Measurements from ENCODE around the gene CCL1. TPM values are rescaled to one million over a fixed set of nuclear protein-coding genes. Genes with fewer than 3 reads are reported as not detected.
A peak's percentile ranks its signal among the peaks of the same experiment; 100 is the strongest.
"Not testable (repeated sequence)": the region's sequence is repeated elsewhere in the genome, so short reads cannot be mapped to it uniquely, and the experiment has no call there.

Gene CCL1
- total RNA-seq, 1 donor from 2014 or later, result not detected

DNA sequence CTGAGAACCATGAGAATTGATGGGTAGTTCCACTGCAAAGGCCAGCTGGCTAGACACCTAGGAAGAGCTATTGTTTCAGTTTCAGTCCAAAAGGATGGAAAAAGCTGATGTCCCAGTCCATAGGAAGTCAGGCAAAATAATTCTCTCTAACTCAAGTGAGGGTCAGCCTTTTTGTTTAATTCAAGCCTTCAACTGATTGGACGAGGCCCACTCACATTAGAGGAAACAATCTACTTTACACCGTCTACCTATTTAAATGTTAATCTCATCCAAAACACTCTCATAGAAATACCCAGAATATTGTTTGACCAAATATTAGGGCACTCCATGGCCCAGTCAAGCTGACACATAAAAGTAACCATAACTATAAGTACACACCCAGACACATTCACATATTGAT lies 21.1 kb downstream of the CCL1 start:
- FAIRE-seq, result no peak
- no peak overlapping the region for H3K4me3 ChIP-seq (ENCODE audit: low read depth, low read length)

DNA sequence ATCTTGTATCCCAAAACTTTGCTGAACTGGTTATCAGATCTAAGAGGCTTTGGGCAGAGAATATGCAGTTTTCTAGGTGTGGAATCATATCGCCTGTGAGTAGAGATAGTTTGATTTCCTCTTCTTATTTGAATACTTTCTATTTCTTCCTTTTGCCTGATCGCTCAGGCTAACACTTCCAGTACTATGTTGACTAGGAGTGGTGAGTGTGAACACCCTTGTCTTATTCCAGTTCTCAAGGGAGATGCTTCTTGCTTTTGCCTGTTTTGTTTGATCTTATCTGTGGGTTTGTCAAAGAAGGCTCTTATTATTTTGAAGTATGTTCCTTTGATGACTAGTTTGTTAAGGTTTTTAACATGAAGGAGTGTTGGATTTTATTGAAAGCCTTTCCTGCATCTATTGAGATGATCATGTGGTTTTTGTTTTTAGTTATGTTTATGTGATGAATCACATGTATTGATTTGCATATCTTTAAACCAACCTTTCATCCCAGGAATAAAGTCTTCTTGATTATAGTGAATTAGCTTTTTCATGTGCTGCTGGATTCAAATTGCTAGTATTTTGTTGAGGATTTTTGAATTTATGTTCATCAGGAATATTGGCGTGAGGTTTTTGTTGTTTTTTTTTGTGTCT lies 23.8 kb downstream of the CCL1 start:
- DNase-seq (ENCODE audit: low read depth) (no peak), FAIRE-seq (no peak)
- TF ChIP-seq, protein P1, sequence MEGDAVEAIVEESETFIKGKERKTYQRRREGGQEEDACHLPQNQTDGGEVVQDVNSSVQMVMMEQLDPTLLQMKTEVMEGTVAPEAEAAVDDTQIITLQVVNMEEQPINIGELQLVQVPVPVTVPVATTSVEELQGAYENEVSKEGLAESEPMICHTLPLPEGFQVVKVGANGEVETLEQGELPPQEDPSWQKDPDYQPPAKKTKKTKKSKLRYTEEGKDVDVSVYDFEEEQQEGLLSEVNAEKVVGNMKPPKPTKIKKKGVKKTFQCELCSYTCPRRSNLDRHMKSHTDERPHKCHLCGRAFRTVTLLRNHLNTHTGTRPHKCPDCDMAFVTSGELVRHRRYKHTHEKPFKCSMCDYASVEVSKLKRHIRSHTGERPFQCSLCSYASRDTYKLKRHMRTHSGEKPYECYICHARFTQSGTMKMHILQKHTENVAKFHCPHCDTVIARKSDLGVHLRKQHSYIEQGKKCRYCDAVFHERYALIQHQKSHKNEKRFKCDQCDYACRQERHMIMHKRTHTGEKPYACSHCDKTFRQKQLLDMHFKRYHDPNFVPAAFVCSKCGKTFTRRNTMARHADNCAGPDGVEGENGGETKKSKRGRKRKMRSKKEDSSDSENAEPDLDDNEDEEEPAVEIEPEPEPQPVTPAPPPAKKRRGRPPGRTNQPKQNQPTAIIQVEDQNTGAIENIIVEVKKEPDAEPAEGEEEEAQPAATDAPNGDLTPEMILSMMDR (IDR thresholded peaks at IDR 0.05; ENCODE audit: insufficient read depth, low read length, severe bottlenecking), result no peak
- no peak overlapping the region for H3K4me3 ChIP-seq (ENCODE audit: low read depth, low read length)
- no peaks in the 10 kb centered on the region for H3K27me3 ChIP-seq (ENCODE audit: control insufficient read depth, insufficient read depth, low read length)
- no peaks in the 10 kb centered on the region for H3K36me3 ChIP-seq (ENCODE audit: control insufficient read depth, insufficient read depth, low read length)

More for the DNA sequence above, 21.1 kb downstream of the CCL1 start:
- TF ChIP-seq, protein P1 (IDR thresholded peaks at IDR 0.05; ENCODE audit: insufficient read depth, low read length, severe bottlenecking), result no peak
- no peaks in the 10 kb centered on the region for H3K36me3 ChIP-seq (ENCODE audit: control insufficient read depth, insufficient read depth, low read length)
- DNase-seq (ENCODE audit: low read depth), result no peak
- H3K27me3 ChIP-seq (ENCODE audit: control insufficient read depth, insufficient read depth, low read length), result no peaks in the 10 kb centered on the region

DNA sequence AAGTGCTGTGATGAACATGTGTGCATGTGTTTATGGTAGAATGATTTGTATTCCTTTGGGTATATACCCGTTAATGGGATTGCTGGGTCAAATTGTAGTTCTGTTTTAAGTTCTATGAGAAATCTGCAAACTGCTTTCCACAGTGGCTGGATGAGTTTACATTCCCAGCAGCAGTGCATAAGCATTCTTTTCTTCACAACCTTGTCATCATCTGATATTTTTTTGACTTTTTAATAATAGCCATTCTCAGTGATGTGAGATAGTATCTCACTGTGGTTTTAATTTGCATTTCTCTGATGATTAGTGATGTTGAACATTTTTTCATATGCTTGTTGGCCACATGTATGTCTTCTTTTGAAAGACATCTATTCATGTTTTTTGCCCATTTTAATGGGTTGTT lies 25.3 kb downstream of the CCL1 start:
- no peak overlapping the region for H3K4me3 ChIP-seq (ENCODE audit: low read depth, low read length)
- DNase-seq (ENCODE audit: low read depth) (no peak), FAIRE-seq (no peak)
- no peaks in the 10 kb centered on the region for H3K36me3 ChIP-seq (ENCODE audit: control insufficient read depth, insufficient read depth, low read length)
- H3K27me3 ChIP-seq (ENCODE audit: control insufficient read depth, insufficient read depth, low read length), result no peaks in the 10 kb centered on the region
- TF ChIP-seq, protein P1 (IDR thresholded peaks at IDR 0.05; ENCODE audit: insufficient read depth, low read length, severe bottlenecking), result no peak

DNA sequence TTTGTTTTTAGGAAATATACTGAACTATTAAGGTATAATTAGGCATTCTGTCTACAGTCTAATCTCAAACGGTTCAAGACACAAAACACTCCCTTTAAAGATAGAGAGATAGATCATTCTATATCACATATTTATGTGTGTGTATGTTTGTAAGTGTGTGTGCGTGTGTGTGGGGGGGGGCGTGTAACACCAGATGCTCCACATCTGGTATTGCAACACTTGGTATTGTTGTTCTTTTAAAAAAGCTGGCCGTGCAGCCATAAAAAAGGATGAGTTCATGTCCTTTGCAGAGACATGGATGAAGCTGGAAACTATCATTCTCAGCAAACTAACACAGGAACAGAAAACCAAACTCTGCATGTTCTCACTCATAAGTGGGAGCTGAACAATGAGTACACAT lies 35.5 kb downstream of the CCL1 start:
- not testable (repeated sequence) for FAIRE-seq; H3K27me3 ChIP-seq (ENCODE audit: control insufficient read depth, insufficient read depth, low read length); H3K4me3 ChIP-seq (ENCODE audit: low read depth, low read length); H3K36me3 ChIP-seq (ENCODE audit: control insufficient read depth, insufficient read depth, low read length); DNase-seq (ENCODE audit: low read depth)

DNA sequence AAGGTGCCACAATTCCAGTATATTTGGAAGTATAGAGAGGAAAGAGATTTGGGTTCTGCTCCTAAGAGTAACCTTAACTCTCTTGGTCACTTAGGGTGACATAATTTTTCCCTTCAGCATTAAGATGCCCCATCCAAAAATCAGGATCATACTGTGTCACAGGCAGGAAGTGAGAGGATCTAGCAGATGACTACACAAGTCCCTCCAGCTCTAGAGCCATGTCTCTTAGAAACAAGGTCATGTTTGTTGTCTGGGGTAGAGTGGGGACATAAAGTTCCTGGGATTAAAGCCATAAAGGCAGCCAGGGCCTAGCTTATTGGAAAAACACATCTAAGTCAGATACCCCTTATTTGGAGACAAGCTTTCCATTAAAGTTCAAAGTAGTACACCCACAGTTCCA lies 41.1 kb downstream of the CCL1 start:
- peak; percentile 52 for FAIRE-seq
- TF ChIP-seq, protein P1 (IDR thresholded peaks at IDR 0.05; ENCODE audit: insufficient read depth, low read length, severe bottlenecking), result no peak

DNA sequence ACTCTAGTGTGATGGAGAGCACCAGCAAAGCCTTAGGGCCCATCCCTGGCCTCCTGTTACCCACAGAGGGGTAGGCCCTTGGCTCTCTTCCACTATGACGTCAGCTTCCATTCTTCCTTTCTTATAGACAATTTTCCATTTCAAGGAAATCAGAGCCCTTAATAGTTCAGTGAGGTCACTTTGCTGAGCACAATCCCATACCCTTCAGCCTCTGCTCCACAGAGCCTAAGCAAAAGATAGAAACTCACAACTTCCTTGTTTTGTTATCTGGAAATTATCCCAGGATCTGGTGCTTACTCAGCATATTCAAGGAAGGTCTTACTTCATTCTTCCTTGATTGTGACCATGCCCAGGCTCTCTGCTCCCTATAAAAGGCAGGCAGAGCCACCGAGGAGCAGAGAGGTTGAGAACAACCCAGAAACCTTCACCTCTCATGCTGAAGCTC lies 44.0 kb downstream of the CCL1 start, which contains the start of gene CCL8:
Gene CCL8 (plus strand): TSS at position 397 of the 445 bp plus-strand sequence. CDS start 67 bp downstream, outside the sequence.
- FAIRE-seq (no peak), DNase-seq (ENCODE audit: low read depth) (no peak)
- Histone ChIP-seq H3K36me3 (ENCODE audit: control insufficient read depth, insufficient read depth, low read length) (no peaks in the 10 kb centered on the region), H3K4me3 (ENCODE audit: low read depth, low read length) (no peak within 1 kb of the TSS), H3K27me3 (ENCODE audit: control insufficient read depth, insufficient read depth, low read length) (no peaks in the 10 kb centered on the region)
- TF ChIP-seq, protein P1 (IDR thresholded peaks at IDR 0.05; ENCODE audit: insufficient read depth, low read length, severe bottlenecking), result no peak

More for the DNA sequence above, 41.1 kb downstream of the CCL1 start:
- Histone ChIP-seq H3K27me3 (ENCODE audit: control insufficient read depth, insufficient read depth, low read length) (no peaks in the 10 kb centered on the region), H3K36me3 (ENCODE audit: control insufficient read depth, insufficient read depth, low read length) (no peaks in the 10 kb centered on the region), H3K4me3 (ENCODE audit: low read depth, low read length) (no peak overlapping the region)
- no peak for DNase-seq (ENCODE audit: low read depth)

All from bronchial epithelial cell (primary cell).